B cell (primary cell): ENCODE results near the gene DACH2.

Source experiments
- EZH2 ChIP-seq: IDR thresholded peaks from 2 replicates; pipeline ENCODE4 v1.6.1; 2012; ENCODE audit warnings: borderline replicate concordance, low read depth, mild to moderate bottlenecking, moderate library complexity, low read length; ENCODE audit not compliant: insufficient read depth, poor library complexity, severe bottlenecking
- TF ChIP-seq, protein P1 (sequence below): fragments of 200-600 bp; IDR thresholded peaks from one replicate; pipeline ENCODE4 v1.8.0; 2022; ENCODE audit warnings: antibody characterized with exemption, mild to moderate bottlenecking

- no peak for TF ChIP-seq EZH2
- TF ChIP-seq, protein P1, sequence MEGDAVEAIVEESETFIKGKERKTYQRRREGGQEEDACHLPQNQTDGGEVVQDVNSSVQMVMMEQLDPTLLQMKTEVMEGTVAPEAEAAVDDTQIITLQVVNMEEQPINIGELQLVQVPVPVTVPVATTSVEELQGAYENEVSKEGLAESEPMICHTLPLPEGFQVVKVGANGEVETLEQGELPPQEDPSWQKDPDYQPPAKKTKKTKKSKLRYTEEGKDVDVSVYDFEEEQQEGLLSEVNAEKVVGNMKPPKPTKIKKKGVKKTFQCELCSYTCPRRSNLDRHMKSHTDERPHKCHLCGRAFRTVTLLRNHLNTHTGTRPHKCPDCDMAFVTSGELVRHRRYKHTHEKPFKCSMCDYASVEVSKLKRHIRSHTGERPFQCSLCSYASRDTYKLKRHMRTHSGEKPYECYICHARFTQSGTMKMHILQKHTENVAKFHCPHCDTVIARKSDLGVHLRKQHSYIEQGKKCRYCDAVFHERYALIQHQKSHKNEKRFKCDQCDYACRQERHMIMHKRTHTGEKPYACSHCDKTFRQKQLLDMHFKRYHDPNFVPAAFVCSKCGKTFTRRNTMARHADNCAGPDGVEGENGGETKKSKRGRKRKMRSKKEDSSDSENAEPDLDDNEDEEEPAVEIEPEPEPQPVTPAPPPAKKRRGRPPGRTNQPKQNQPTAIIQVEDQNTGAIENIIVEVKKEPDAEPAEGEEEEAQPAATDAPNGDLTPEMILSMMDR: no peak
These were observed 681.5 kb downstream of the DACH2 start for GRCh38 chrX:86829786-86830185.
